Mucosa of gallbladder (tissue), 1 donor: ENCODE results near the gene LARGE1. TPM values are rescaled to one million over a fixed set of nuclear protein-coding genes. Genes with fewer than 3 reads are reported as not detected.

Source experiments
- DNase-seq: peaks from one replicate; pipeline ENCODE4 v3.0.0-alpha.2; 2020; ENCODE audit warnings: low spot score
- total RNA-seq: library from RNA; stranded (reverse); gene quantifications from one replicate; pipeline ENCODE4 v1.2.1, GENCODE V29; 2021
- donor health status: DM: no; HTN: no; CAD: no.

LARGE1 gene
- total RNA-seq, 1 donor from 2014 or later: 65.6 TPM

DNA sequence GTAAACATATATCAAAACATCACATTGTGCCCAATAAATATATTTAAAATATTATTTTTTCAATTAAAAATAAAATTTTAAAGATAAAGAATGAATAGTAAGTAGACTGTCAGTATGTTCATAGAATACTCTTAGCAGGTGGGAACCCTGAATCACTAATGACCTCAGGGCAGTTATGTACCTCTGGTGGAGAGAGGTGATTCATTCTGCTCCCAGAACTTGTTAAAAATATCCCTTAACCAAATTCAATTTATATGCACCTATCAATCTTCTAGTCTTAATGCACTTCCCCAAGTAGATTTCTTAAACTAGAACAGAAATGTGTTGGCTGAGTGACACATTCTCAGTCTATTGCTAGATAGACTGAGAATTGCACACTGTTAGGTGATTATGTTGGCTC lies 678.2 kb downstream of the LARGE1 start:
- DNase-seq: no peak

- DNase-seq: no peak
These were observed 679.3 kb downstream of the LARGE1 start for GRCh38 chr22:33240888-33241475.

DNA sequence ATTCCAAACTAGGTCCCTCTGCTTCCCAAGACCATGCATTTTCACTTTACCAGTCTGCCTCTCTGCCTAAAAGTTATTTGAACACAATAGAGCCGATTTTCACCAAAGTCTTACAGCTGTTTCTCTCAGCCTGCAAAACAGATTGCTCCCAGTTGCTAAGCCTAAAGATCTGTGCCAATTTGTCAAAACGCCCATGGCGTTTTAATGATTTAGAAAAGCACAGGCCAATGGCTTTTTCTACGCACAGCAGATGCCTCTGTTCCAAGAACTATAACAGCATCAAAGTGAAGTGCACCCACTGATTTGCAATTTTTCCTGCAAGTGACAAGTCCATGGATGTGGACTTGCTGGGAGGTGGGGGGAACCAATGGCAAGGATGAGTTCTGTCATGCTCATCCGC lies 688.2 kb downstream of the LARGE1 start:
- DNase-seq: no peak

GRCh38 chr22:33227791-33228190 lies 692.5 kb downstream of the LARGE1 start:
- DNase-seq: no peak

DNA sequence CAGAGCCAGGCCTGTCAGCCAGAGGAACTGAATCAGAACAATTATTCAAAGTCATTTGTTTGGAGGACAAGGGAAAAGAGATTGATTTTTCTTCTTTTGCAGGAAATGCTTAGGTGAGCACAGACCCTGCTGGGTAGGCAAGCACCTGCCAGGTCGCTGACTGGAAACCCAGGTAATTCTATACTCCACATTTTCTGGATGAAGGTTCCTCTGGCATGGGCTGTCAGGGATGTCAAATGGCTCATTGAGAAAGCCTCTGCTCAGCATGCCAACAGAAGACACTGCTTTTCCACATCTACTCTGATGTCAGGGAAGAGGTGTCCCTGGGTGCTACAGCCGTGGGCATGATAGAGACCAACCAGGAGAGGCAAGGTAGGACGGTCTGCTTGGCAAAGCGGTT lies 695.4 kb downstream of the LARGE1 start:
- no peak for DNase-seq
